Measurements from ENCODE around the gene C1QL3. TPM values are rescaled to one million over a fixed set of nuclear protein-coding genes. Genes with fewer than 3 reads are reported as not detected.

C1QL3 gene
- polyA plus RNA-seq, 3 donors = 0.30 TPM; not detected in 2

DNA sequence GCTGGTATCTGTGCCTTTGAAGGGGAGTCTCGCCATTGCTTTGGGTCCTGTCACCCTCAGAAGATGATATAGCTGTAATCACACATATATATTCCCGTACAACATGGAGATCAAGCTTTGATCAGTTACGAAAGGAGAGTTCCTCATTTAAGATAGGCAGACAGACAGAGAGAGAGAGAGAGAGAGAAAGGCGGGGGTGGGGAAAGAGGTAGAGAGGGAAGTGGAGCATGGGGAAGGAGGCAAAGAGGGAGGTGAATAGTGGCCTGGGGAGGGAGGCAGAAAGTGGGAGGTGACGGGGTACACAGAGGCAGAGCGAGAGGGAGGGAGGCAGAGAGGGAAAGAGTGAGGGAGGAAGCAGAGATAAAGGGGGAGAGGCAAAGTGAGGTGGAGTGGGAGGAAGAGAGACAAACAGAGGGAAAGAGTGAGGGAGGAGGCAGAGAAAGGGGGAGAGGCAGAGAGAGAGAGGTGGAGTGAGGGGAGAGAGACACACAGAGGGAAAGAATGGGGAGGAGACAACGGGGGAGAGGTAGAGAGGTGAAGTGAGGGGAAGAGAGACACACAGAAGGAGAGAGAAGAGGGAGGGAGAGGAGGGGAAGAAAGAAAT lies 44.6 kb upstream of the C1QL3 start:
- H3K27ac Mint-ChIP-seq = peak overlapping the region in 2 of 7 donors; percentile 66 to 81
- H3K4me2 ChIP-seq (replicated peaks; ENCODE audit: extremely low read depth, low read length, poor library complexity, severe bottlenecking) = peak overlapping the region; percentile 23
- WGBS (ENCODE audit: insufficient coverage) = 42% methylated on average over 4 of the region's 7 CpGs

DNA sequence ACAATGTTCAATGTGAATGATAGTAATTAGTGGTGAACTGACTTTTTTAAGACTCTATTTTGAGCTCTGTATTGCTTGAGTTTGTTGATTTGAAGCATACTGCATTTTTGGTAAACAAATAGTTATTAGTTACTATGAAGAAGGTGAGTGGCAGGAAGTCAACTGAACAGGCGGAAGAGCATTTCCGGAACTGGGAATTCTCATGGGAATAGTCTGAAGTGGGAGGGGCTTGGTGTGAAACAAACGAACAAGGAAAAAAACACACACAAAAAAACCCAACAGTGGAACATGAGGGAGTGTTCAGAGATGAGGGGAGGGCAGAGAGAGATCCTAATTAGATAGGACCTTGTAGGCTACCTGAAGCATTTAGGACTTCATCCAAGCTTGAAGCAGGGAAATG lies 43.9 kb upstream of the C1QL3 start:
- no peaks in the 10 kb centered on the region for H3K27me3 ChIP-seq (ENCODE audit: control insufficient read depth in 2 of 2, insufficient read depth in 2 of 2, low read length in 2 of 2)
- no peak overlapping the region for H3K27ac ChIP-seq (ENCODE audit: low read depth in 1 of 2, low read length in 2 of 2)
- WGBS (ENCODE audit: insufficient coverage) = no CpG with 5 or more reads among the region's 3 CpGs
- H3K4me2 ChIP-seq (replicated peaks; ENCODE audit: extremely low read depth, low read length, poor library complexity, severe bottlenecking) = no peak overlapping the region
- Mint-ChIP-seq H3K27ac (no peak overlapping the region), H3K27me3 (ENCODE audit: low read depth in 3 of 3) (peaks cover 0 to 7% (median 3%) of the 10 kb centered on the region in 3 donors), H3K36me3 (no peaks in the 10 kb centered on the region), H3K9me3 (peaks cover 0 to 7% (median 2%) of the 10 kb centered on the region in 7 donors), H3K4me3 (no peak overlapping the region), H3K4me1 (peaks cover 16% of the 10 kb centered on the region)
- no peak overlapping the region for H3K9ac ChIP-seq (ENCODE audit: insufficient read depth, low read length, poor library complexity, severe bottlenecking)
- no peaks in the 10 kb centered on the region for H3K36me3 ChIP-seq (replicated peaks in 1 of 2; ENCODE audit: control insufficient read depth in 1 of 2, insufficient read depth in 2 of 2, low read length in 2 of 2)
- H3K79me2 ChIP-seq (ENCODE audit: insufficient read depth, low read length) = no peaks in the 10 kb centered on the region
- H3K9me3 ChIP-seq (replicated peaks in 1 of 2; ENCODE audit: control insufficient read depth in 1 of 2, insufficient read depth in 1 of 2, low read length in 2 of 2) = no peaks in the 10 kb centered on the region
- H3K4me3 ChIP-seq (replicated peaks in 1 of 3; ENCODE audit: low read depth in 2 of 3, low read length in 3 of 3) = no peak overlapping the region
- DNase-seq = no peak
- H3K4me1 ChIP-seq (ENCODE audit: control insufficient read depth in 1 of 2, insufficient read depth in 2 of 2, low read length in 2 of 2) = peaks cover 0 to 3% of the 10 kb centered on the region in 2 donors
- intact Hi-C loops (cut with micrococcal nuclease) = no loop called here
- TF ChIP-seq, protein P1, sequence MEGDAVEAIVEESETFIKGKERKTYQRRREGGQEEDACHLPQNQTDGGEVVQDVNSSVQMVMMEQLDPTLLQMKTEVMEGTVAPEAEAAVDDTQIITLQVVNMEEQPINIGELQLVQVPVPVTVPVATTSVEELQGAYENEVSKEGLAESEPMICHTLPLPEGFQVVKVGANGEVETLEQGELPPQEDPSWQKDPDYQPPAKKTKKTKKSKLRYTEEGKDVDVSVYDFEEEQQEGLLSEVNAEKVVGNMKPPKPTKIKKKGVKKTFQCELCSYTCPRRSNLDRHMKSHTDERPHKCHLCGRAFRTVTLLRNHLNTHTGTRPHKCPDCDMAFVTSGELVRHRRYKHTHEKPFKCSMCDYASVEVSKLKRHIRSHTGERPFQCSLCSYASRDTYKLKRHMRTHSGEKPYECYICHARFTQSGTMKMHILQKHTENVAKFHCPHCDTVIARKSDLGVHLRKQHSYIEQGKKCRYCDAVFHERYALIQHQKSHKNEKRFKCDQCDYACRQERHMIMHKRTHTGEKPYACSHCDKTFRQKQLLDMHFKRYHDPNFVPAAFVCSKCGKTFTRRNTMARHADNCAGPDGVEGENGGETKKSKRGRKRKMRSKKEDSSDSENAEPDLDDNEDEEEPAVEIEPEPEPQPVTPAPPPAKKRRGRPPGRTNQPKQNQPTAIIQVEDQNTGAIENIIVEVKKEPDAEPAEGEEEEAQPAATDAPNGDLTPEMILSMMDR (IDR thresholded peaks at IDR 0.05) = no peak
- no peaks in the 10 kb centered on the region for H4K20me1 ChIP-seq (ENCODE audit: insufficient read depth, low read length)
- H2AFZ ChIP-seq (ENCODE audit: insufficient read depth, low read depth, low read length, poor library complexity, severe bottlenecking) = no peak overlapping the region

More for the DNA sequence above, 44.6 kb upstream of the C1QL3 start:
- TF ChIP-seq, protein P1 (IDR thresholded peaks at IDR 0.05) = no peak
- Histone ChIP-seq H2AFZ (ENCODE audit: insufficient read depth, low read depth, low read length, poor library complexity, severe bottlenecking) (no peak overlapping the region), H3K4me1 (ENCODE audit: control insufficient read depth in 1 of 2, insufficient read depth in 2 of 2, low read length in 2 of 2) (peaks cover 0 to 3% of the 10 kb centered on the region in 2 donors), H3K9ac (ENCODE audit: insufficient read depth, low read length, poor library complexity, severe bottlenecking) (no peak overlapping the region), H3K27ac (ENCODE audit: low read depth in 1 of 2, low read length in 2 of 2) (no peak overlapping the region), H3K9me3 (replicated peaks in 1 of 2; ENCODE audit: control insufficient read depth in 1 of 2, insufficient read depth in 1 of 2, low read length in 2 of 2) (no peaks in the 10 kb centered on the region), H4K20me1 (ENCODE audit: insufficient read depth, low read length) (no peaks in the 10 kb centered on the region), H3K79me2 (ENCODE audit: insufficient read depth, low read length) (no peaks in the 10 kb centered on the region), H3K27me3 (ENCODE audit: control insufficient read depth in 2 of 2, insufficient read depth in 2 of 2, low read length in 2 of 2) (no peaks in the 10 kb centered on the region), H3K36me3 (replicated peaks in 1 of 2; ENCODE audit: control insufficient read depth in 1 of 2, insufficient read depth in 2 of 2, low read length in 2 of 2) (no peaks in the 10 kb centered on the region), H3K4me3 (replicated peaks in 1 of 3; ENCODE audit: low read depth in 2 of 3, low read length in 3 of 3) (no peak overlapping the region)
- Mint-ChIP-seq H3K4me3 (peak overlapping the region in 1 of 2 donors; percentile 53), H3K9me3 (peaks cover 0 to 5% (median 2%) of the 10 kb centered on the region in 7 donors), H3K36me3 (no peaks in the 10 kb centered on the region), H3K4me1 (peaks cover 18% of the 10 kb centered on the region), H3K27me3 (ENCODE audit: low read depth in 3 of 3) (peaks cover 0 to 12% (median 3%) of the 10 kb centered on the region in 3 donors)
- no peak for DNase-seq
- intact Hi-C loops (cut with micrococcal nuclease) = no loop called here
